Measurements from ENCODE around the gene ABCB4. TPM values are rescaled to one million over a fixed set of nuclear protein-coding genes. Genes with fewer than 3 reads are reported as not detected.

Gene ABCB4
- total RNA-seq, 1 experiment from 2014 or later: not detected

DNA sequence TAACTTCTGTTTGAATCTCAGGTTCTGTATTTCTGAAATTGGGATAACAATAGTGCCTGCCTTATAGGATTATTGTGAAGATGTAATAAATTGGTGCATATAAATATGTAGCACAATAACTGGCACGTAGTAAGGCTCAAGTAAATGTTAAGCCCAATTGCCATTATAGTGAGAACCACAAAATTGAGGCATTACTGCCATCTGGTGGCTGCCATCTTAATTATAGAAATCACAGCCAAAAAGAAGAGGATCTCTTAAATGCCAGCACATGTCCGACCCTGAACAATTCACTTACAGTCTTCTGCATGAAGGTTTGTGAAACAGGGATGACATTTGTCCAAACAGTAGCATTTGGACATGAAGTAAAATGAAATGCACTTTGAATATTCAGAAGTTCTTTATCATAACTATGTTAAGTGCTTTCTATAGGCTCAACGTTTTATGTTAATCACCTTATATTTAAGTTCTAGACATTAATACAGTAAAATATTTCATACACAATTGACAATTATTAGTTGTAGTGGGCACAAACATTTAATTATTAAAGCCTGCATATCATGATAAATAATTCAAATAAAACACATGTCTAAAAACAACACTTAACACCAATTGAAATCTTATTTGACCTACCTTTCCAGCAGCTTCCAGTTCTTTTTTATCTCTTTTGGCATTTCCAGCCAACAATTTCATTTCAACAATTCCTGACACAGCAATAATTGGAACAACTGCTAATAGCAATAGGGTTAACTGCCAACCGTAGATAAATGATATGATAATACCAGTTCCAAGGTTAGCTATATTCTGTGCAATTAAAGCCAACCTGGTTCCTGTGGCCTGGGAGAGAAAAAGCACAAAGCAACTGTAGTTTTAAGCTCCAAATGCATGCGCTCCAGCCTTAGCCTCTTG, 58.5 kb downstream of the ABCB4 start:
- Histone ChIP-seq H3K9me3 (ENCODE audit: insufficient read depth, low read depth) (no peaks in the 10 kb centered on the region), H3K4me1 (replicated peaks; ENCODE audit: insufficient read depth) (no peaks in the 10 kb centered on the region), H2AFZ (no peak overlapping the region), H4K20me1 (ENCODE audit: insufficient read depth) (no peaks in the 10 kb centered on the region), H3K4me3 (no peak overlapping the region), H3K9me2 (ENCODE audit: insufficient read depth) (no peaks in the 10 kb centered on the region), H3K27ac (no peak overlapping the region), H3K4me2 (no peak overlapping the region), H3F3A (ENCODE audit: insufficient read depth, low read depth) (no peaks in the 10 kb centered on the region), H3K79me2 (ENCODE audit: low read depth) (no peaks in the 10 kb centered on the region), H3K27me3 (ENCODE audit: insufficient read depth, low read depth) (no peaks in the 10 kb centered on the region), H3K36me3 (ENCODE audit: low read depth) (no peaks in the 10 kb centered on the region)
- intact Hi-C loops (cut with micrococcal nuclease; ENCODE audit: unreplicated experiment): loop anchor here (1.0 to 10.0 kb wide), 6 partner anchors 72 to 490 kb away; partner anchors contain the start of genes CROT and DMTF1
- no TSS peak for BruUV-seq (replicated peaks)
- ChIA-PET POLR2A (ENCODE audit: unreplicated experiment) (no interaction called here), CTCF (interaction anchor here (0.6 to 1.8 kb wide), 5 partner anchors 18 to 1034 kb away, joined by 3 to 7 read pairs (median 4); no protein-coding TSS in a partner anchor)
- no peak for TF ChIP-seq EZH2 (IDR thresholded peaks at IDR 0.05; ENCODE audit: low read depth)
- TF ChIP-seq, protein P1, sequence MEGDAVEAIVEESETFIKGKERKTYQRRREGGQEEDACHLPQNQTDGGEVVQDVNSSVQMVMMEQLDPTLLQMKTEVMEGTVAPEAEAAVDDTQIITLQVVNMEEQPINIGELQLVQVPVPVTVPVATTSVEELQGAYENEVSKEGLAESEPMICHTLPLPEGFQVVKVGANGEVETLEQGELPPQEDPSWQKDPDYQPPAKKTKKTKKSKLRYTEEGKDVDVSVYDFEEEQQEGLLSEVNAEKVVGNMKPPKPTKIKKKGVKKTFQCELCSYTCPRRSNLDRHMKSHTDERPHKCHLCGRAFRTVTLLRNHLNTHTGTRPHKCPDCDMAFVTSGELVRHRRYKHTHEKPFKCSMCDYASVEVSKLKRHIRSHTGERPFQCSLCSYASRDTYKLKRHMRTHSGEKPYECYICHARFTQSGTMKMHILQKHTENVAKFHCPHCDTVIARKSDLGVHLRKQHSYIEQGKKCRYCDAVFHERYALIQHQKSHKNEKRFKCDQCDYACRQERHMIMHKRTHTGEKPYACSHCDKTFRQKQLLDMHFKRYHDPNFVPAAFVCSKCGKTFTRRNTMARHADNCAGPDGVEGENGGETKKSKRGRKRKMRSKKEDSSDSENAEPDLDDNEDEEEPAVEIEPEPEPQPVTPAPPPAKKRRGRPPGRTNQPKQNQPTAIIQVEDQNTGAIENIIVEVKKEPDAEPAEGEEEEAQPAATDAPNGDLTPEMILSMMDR (conservative IDR thresholded peaks at IDR 0.05): peak; percentile 84
- peak in 1 of 2 experiments; percentile 55 for DNase-seq

DNA sequence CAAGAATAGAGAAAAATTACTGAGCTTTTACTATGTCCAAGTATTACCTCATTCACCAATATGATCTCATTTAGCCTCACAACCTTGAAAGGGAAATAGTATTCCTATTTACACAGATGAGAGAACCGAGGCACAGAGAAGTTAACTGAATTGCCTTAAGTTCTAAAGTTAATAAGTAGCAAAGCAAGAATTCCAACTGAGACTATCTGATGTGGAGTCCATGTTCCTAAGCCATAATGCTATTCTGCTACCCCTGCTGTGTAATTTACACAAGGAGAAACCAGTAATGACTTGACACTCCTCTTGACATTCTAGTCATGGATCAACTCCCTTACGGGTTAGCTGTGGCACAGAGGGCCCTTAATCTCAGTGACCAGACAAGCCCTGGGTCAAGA, 60.7 kb downstream of the ABCB4 start:
- Histone ChIP-seq H3K27me3 (ENCODE audit: insufficient read depth, low read depth) (no peaks in the 10 kb centered on the region), H3K9me2 (ENCODE audit: insufficient read depth) (no peaks in the 10 kb centered on the region), H3K9me3 (ENCODE audit: insufficient read depth, low read depth) (no peaks in the 10 kb centered on the region), H3K4me1 (replicated peaks; ENCODE audit: insufficient read depth) (no peaks in the 10 kb centered on the region), H3K4me2 (no peak overlapping the region), H2AFZ (no peak overlapping the region), H3K36me3 (ENCODE audit: low read depth) (no peaks in the 10 kb centered on the region), H3K4me3 (no peak overlapping the region), H3K79me2 (ENCODE audit: low read depth) (no peaks in the 10 kb centered on the region), H4K20me1 (ENCODE audit: insufficient read depth) (no peaks in the 10 kb centered on the region), H3F3A (ENCODE audit: insufficient read depth, low read depth) (no peaks in the 10 kb centered on the region), H3K27ac (no peak overlapping the region)
- ChIA-PET CTCF (interaction anchor here (1.8 kb wide), 1 partner anchor 96 kb away, joined by 7 read pairs; no protein-coding TSS in a partner anchor), POLR2A (ENCODE audit: unreplicated experiment) (no interaction called here)
- DNase-seq: no peak
- no peak for TF ChIP-seq EZH2 (IDR thresholded peaks at IDR 0.05; ENCODE audit: low read depth)
- TF ChIP-seq, protein P1 (conservative IDR thresholded peaks at IDR 0.05): no peak
- intact Hi-C loops (cut with micrococcal nuclease; ENCODE audit: unreplicated experiment): loop anchor here (5.0 to 10.0 kb wide), 4 partner anchors 190 to 487 kb away; partner anchors contain the start of gene DMTF1
- no TSS peak for BruUV-seq (replicated peaks)

DNA sequence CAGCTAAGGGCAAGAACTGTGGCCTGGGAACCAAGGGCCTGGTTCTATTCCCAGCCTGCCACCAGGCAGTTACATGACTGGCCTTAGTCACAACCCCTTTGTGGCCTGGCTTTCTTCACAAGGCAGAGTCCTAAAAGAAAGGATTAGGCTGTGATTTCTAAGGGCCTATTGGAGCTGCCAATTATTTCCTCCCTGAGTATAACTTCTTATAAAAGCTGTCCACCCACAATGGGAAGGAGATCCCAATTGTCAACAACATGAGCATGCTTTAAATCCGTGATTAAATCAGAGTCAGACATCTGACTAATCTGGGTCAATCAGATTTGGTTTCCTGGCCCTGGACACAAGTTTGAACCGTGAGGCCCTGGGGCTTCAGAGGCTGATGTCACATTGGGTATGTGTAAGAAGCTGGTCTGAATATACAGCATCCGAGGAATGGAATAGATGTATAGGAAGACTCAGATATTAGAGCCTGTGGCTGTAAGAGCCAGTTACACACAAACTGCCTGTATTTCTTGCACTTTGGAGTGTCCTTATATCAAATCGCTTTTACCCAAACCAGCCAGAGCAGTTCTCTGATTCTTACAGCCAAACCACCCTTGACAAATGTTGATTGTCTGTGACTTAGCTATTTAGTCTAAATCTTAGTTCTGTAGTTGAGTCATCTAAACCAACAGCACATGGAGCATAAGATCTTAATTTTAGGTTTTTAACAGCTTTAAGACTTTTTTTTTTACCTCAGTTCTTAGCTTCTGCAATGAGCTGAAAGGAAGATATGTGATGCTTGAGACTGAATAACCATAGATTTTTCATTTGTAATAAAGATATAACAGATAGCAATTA, 61.3 kb downstream of the ABCB4 start:
- no peak for TF ChIP-seq EZH2 (IDR thresholded peaks at IDR 0.05; ENCODE audit: low read depth)
- TF ChIP-seq, protein P1 (conservative IDR thresholded peaks at IDR 0.05): no peak
- no peaks in the 10 kb centered on the region for H4K20me1 ChIP-seq (ENCODE audit: insufficient read depth)
- H3K4me2 ChIP-seq: no peak overlapping the region
- no peaks in the 10 kb centered on the region for H3K79me2 ChIP-seq (ENCODE audit: low read depth)
- no peak overlapping the region for H2AFZ ChIP-seq
- H3K27me3 ChIP-seq (ENCODE audit: insufficient read depth, low read depth): no peaks in the 10 kb centered on the region
- H3K4me1 ChIP-seq (replicated peaks; ENCODE audit: insufficient read depth): no peaks in the 10 kb centered on the region
- DNase-seq: peak in 1 of 2 experiments; percentile 46
- ChIA-PET POLR2A (ENCODE audit: unreplicated experiment) (no interaction called here), CTCF (no interaction called here)
- H3F3A ChIP-seq (ENCODE audit: insufficient read depth, low read depth): no peaks in the 10 kb centered on the region
- no peaks in the 10 kb centered on the region for H3K36me3 ChIP-seq (ENCODE audit: low read depth)
- no peak overlapping the region for H3K4me3 ChIP-seq
- no peaks in the 10 kb centered on the region for H3K9me2 ChIP-seq (ENCODE audit: insufficient read depth)
- intact Hi-C loops (cut with micrococcal nuclease; ENCODE audit: unreplicated experiment): loop anchor here (10.0 kb wide), 2 partner anchors 189 to 259 kb away; partner anchors contain the start of gene DMTF1
- H3K9me3 ChIP-seq (ENCODE audit: insufficient read depth, low read depth): no peaks in the 10 kb centered on the region
- BruUV-seq (replicated peaks): no TSS peak
- H3K27ac ChIP-seq: no peak overlapping the region

Data from PC-9 (cell line).